OCI-LY7 (cell line): Measurements from ENCODE around the gene NWD2.

Experiments used
- CTCF ChIP-seq: fragments of 200-600 bp; sonication (generic); conservative IDR thresholded peaks from 2 replicates; pipeline ENCODE4 v1.5.1; 2014; ENCODE audit warnings: mild to moderate bottlenecking, antibody characterized with exemption, low read length, moderate library complexity, mixed read lengths
- EZH2phosphoT487 ChIP-seq: fragments of 200-600 bp; sonication (generic); IDR thresholded peaks from 2 replicates; pipeline ENCODE4 v1.6.1; 2018; ENCODE audit warnings: low read depth, borderline replicate concordance, mild to moderate bottlenecking, mixed run types, antibody characterized with exemption, low read length, moderate library complexity, mixed read lengths

- TF ChIP-seq EZH2phosphoT487 = no peak
- no peak for TF ChIP-seq CTCF
Observed at GRCh38 chr4:37370052-37370451, 125.5 kb downstream of the NWD2 start.
